A204.1 (cell line): ENCODE results near the gene MS4A2.
"Not testable (repeated sequence)": the region's sequence is repeated elsewhere in the genome, so short reads cannot be mapped to it uniquely, and the experiment has no call there.

Experiments used
- FAIRE-seq: peaks from 2 replicates; lab custom pipeline; 2012; peaks lifted over from hg19 to GRCh38; lab: Jason Lieb, UNC

The MS4A2 gene

GRCh38 chr11:60088364-60088763 is at the start of gene MS4A2:
Gene MS4A2, plus strand, starts transcription at chr11:60088664. Its CDS starts 102 bp downstream, at chr11:60088766.
- FAIRE-seq, result no peak

- FAIRE-seq, result no peak
Observed at GRCh38 chr11:60040109-60040508, 48.4 kb upstream of the MS4A2 start, which contains the start of gene OOSP2. Gene OOSP2, plus strand, starts transcription at chr11:60040409. Its CDS starts 51 bp downstream, at chr11:60040460.

- not testable (repeated sequence) for FAIRE-seq
Observed at GRCh38 chr11:60050422-60050821, 38.0 kb upstream of the MS4A2 start.

- FAIRE-seq, result not testable (repeated sequence)
Observed at GRCh38 chr11:60050839-60051238, 37.6 kb upstream of the MS4A2 start.

- FAIRE-seq, result no peak
Observed at GRCh38 chr11:60056349-60056969, 32.0 kb upstream of the MS4A2 start, which contains the start of gene MS4A3. Gene MS4A3, plus strand, starts transcription at chr11:60056665. Its CDS starts 4,496 bp downstream, at chr11:60061161.

GRCh38 chr11:60059052-60059451 is 29.4 kb upstream of the MS4A2 start:
- no peak for FAIRE-seq

- no peak for FAIRE-seq
Observed at GRCh38 chr11:60059521-60060240, 28.8 kb upstream of the MS4A2 start.

- FAIRE-seq, result no peak
Observed at GRCh38 chr11:60064111-60064510, 24.4 kb upstream of the MS4A2 start.

- FAIRE-seq, result no peak
Observed at GRCh38 chr11:60065801-60066200, 22.7 kb upstream of the MS4A2 start.

GRCh38 chr11:60069450-60069849 is 19.0 kb upstream of the MS4A2 start:
- FAIRE-seq, result no peak

GRCh38 chr11:60071644-60072043 is 16.8 kb upstream of the MS4A2 start:
- FAIRE-seq, result not testable (repeated sequence)

- no peak for FAIRE-seq
Observed at GRCh38 chr11:60077216-60077817, 11.1 kb upstream of the MS4A2 start.

GRCh38 chr11:60077981-60078380 is 10.5 kb upstream of the MS4A2 start:
- FAIRE-seq, result no peak

GRCh38 chr11:60078745-60079144 is 9.7 kb upstream of the MS4A2 start:
- no peak for FAIRE-seq

- no peak for FAIRE-seq
Observed at GRCh38 chr11:60080535-60080934, 7.9 kb upstream of the MS4A2 start.

- no peak for FAIRE-seq
Observed at GRCh38 chr11:60084631-60085273, 3.7 kb upstream of the MS4A2 start.

GRCh38 chr11:60085909-60086308 is 2.6 kb upstream of the MS4A2 start:
- FAIRE-seq, result no peak

GRCh38 chr11:60087239-60087638 is 1.2 kb upstream of the MS4A2 start:
- no peak for FAIRE-seq

GRCh38 chr11:60095477-60096120 is 7.1 kb downstream of the MS4A2 start:
- FAIRE-seq, result no peak

GRCh38 chr11:60097189-60097588 is 8.7 kb downstream of the MS4A2 start:
- no peak for FAIRE-seq

GRCh38 chr11:60098508-60098907 is 10.0 kb downstream of the MS4A2 start:
- no peak for FAIRE-seq

- no peak for FAIRE-seq
Observed at GRCh38 chr11:60100516-60100915, 12.1 kb downstream of the MS4A2 start.
